ENCODE results near the gene ELMO1.

The ELMO1 gene

DNA sequence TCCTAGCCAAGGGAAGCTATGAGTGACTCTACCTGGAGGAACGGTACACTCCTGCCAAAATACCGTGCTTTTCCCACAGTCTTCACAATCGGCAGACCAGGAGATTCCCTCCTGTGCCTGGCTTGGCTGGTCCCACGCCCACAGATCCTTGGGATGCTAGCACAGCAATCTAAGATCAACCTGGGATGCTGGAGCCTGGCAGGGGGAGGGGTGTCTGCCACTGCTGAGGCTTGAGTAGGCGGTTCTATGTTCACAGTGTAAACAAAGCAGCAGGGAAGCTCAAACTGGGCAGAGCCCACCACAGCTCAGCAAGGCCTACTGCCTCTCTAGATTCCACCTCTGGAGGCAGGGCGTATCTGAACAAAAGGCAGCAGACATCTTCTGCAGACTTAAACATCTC is 295.3 kb downstream of the ELMO1 start:
- Histone ChIP-seq H3K9me2 (replicated peaks; ENCODE audit: control insufficient read depth, low read length) (no peaks in the 10 kb centered on the region), H3K27me3 (ENCODE audit: control insufficient read depth, low read length) (no peaks in the 10 kb centered on the region), H4K20me1 (ENCODE audit: control insufficient read depth, insufficient read depth, low read depth, low read length) (no peaks in the 10 kb centered on the region), H3K4me2 (ENCODE audit: low read length) (no peak overlapping the region), H3K27ac (ENCODE audit: low read depth, low read length) (no peak overlapping the region), H3K9me3 (ENCODE audit: control insufficient read depth, insufficient read depth, low read length) (no peaks in the 10 kb centered on the region), H3F3A (ENCODE audit: control insufficient read depth, insufficient read depth) (no peaks in the 10 kb centered on the region), H3K4me1 (ENCODE audit: control insufficient read depth, low read length) (no peaks in the 10 kb centered on the region), H3K4me3 (ENCODE audit: low read length) (no peak overlapping the region), H3K79me2 (ENCODE audit: control insufficient read depth, low read length) (no peaks in the 10 kb centered on the region), H3K36me3 (ENCODE audit: control insufficient read depth, low read length) (no peaks in the 10 kb centered on the region)
- TF ChIP-seq, protein P1, sequence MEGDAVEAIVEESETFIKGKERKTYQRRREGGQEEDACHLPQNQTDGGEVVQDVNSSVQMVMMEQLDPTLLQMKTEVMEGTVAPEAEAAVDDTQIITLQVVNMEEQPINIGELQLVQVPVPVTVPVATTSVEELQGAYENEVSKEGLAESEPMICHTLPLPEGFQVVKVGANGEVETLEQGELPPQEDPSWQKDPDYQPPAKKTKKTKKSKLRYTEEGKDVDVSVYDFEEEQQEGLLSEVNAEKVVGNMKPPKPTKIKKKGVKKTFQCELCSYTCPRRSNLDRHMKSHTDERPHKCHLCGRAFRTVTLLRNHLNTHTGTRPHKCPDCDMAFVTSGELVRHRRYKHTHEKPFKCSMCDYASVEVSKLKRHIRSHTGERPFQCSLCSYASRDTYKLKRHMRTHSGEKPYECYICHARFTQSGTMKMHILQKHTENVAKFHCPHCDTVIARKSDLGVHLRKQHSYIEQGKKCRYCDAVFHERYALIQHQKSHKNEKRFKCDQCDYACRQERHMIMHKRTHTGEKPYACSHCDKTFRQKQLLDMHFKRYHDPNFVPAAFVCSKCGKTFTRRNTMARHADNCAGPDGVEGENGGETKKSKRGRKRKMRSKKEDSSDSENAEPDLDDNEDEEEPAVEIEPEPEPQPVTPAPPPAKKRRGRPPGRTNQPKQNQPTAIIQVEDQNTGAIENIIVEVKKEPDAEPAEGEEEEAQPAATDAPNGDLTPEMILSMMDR (IDR thresholded peaks at IDR 0.05; ENCODE audit: low read depth, low read length, poor library complexity, severe bottlenecking): no peak
- no peak for TF ChIP-seq EZH2phosphoT487 (IDR thresholded peaks at IDR 0.05; ENCODE audit: borderline replicate concordance, low read length)

DNA sequence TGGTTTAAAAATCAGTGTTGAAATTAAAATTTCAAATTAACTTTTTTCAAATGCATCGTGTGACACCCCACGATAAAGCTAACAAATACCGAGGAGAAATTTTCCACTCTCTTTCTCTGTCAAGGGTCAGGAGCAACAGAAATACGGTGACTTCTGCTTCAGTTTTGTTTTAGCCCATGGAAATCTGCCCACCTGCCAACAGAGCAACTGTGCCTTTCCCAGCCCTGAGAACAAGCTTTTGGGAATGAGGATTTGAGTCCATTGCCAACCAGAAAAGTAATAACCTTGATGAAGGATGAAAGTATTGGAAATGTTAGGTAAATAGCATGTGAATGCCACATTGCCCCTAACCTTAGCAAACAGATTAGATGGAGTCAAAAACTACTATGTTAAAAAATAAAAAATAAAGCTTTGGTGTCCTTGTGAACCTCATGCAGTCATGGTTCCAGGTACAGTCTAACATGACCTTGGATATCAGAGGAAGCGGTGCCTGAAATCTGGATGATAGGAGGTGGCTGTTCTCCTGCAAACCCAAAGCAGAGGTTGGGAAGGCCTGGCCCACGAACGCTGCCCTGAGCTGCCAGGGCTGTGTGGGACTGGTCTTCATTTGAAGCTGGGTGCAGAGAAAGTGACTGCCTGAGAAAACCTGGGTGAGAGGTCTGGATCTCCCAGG is 296.8 kb downstream of the ELMO1 start:
- Histone ChIP-seq H3F3A (ENCODE audit: control insufficient read depth, insufficient read depth) (no peaks in the 10 kb centered on the region), H3K4me1 (ENCODE audit: control insufficient read depth, low read length) (no peaks in the 10 kb centered on the region), H4K20me1 (ENCODE audit: control insufficient read depth, insufficient read depth, low read depth, low read length) (no peaks in the 10 kb centered on the region), H3K4me3 (ENCODE audit: low read length) (no peak overlapping the region), H3K79me2 (ENCODE audit: control insufficient read depth, low read length) (no peaks in the 10 kb centered on the region), H3K9me2 (replicated peaks; ENCODE audit: control insufficient read depth, low read length) (no peaks in the 10 kb centered on the region), H3K36me3 (ENCODE audit: control insufficient read depth, low read length) (no peaks in the 10 kb centered on the region), H3K9me3 (ENCODE audit: control insufficient read depth, insufficient read depth, low read length) (no peaks in the 10 kb centered on the region), H3K27ac (ENCODE audit: low read depth, low read length) (no peak overlapping the region), H3K4me2 (ENCODE audit: low read length) (no peak overlapping the region), H3K27me3 (ENCODE audit: control insufficient read depth, low read length) (no peaks in the 10 kb centered on the region)
- TF ChIP-seq, protein P1 (IDR thresholded peaks at IDR 0.05; ENCODE audit: low read depth, low read length, poor library complexity, severe bottlenecking): no peak
- TF ChIP-seq EZH2phosphoT487 (IDR thresholded peaks at IDR 0.05; ENCODE audit: borderline replicate concordance, low read length): no peak

DNA sequence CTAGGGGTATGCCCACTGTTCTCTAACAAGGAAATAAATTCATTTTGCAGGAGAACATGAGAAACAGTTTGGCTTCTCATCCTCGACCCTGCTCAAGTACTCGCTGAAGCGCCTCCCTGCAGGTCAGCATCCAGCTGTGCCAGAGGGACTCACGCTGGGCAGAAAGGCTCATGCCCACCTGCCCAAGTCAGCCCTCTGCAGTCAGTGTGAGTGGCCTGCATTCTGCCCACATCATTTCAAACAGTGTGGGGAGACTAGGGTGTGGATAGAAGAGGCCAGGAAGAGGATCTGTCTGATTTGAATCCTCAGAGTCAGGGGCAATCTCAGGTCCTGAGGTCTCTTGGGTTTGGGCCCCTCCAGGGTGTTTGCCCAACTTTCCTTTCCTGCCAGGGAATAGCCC is 297.8 kb downstream of the ELMO1 start:
- Histone ChIP-seq H3K27ac (ENCODE audit: low read depth, low read length) (no peak overlapping the region), H3K4me1 (ENCODE audit: control insufficient read depth, low read length) (no peaks in the 10 kb centered on the region), H3K4me3 (ENCODE audit: low read length) (no peak overlapping the region), H3K27me3 (ENCODE audit: control insufficient read depth, low read length) (no peaks in the 10 kb centered on the region), H3K9me3 (ENCODE audit: control insufficient read depth, insufficient read depth, low read length) (no peaks in the 10 kb centered on the region), H3K9me2 (replicated peaks; ENCODE audit: control insufficient read depth, low read length) (no peaks in the 10 kb centered on the region), H3K36me3 (ENCODE audit: control insufficient read depth, low read length) (no peaks in the 10 kb centered on the region), H4K20me1 (ENCODE audit: control insufficient read depth, insufficient read depth, low read depth, low read length) (0 out of 2 replicates have a peak, but pooled peaks cover 3% of the 10 kb centered on the region), H3K4me2 (ENCODE audit: low read length) (no peak overlapping the region), H3F3A (ENCODE audit: control insufficient read depth, insufficient read depth) (no peaks in the 10 kb centered on the region), H3K79me2 (ENCODE audit: control insufficient read depth, low read length) (no peaks in the 10 kb centered on the region)
- no peak for TF ChIP-seq EZH2phosphoT487 (IDR thresholded peaks at IDR 0.05; ENCODE audit: borderline replicate concordance, low read length)
- TF ChIP-seq, protein P1 (IDR thresholded peaks at IDR 0.05; ENCODE audit: low read depth, low read length, poor library complexity, severe bottlenecking): no peak
